GM19328 (cell line): Measurements from ENCODE around the gene NPBWR2.
"Not testable (repeated sequence)": the region's sequence is repeated elsewhere in the genome, so short reads cannot be mapped to it uniquely, and the experiment has no call there.

Experiments
- ATAC-seq: cut with Tn5 transposase; IDR thresholded peaks from one replicate; pipeline ENCODE4 v1.9.1; 2021; ENCODE audit warnings: mild to moderate bottlenecking, moderate library complexity; ENCODE audit not compliant: unreplicated experiment

NPBWR2 gene

GRCh38 chr20:64144144-64144912 is 37.0 kb upstream of the NPBWR2 start:
- ATAC-seq = no peak

- no peak for ATAC-seq
These were observed 35.8 kb upstream of the NPBWR2 start for GRCh38 chr20:64143018-64143801.

DNA sequence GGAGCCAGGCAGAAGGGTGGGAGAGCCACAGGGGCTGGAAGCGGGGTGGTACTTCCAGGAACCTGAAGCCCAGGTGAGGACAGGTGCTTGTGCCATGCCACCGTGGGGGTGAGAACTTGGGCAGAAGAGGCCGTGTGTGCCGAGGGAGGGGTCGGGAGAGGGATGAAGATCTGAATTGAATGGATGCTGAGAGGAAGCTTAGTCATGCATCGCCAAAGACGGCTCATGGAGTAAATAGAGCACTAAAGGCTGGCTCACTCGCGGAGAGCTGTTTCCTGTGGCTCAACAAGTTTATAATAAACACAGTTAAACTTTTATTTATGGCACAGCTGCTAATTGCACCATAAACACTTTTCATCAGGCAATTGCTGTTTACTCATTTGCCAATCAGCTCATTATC is 35.2 kb upstream of the NPBWR2 start:
- ATAC-seq = no peak

- no peak for ATAC-seq
These were observed 33.6 kb upstream of the NPBWR2 start for GRCh38 chr20:64140956-64141355.

GRCh38 chr20:64140061-64140931 is 32.9 kb upstream of the NPBWR2 start:
- ATAC-seq = no peak

- ATAC-seq = no peak
These were observed 32.1 kb upstream of the NPBWR2 start for GRCh38 chr20:64139199-64140060.

DNA sequence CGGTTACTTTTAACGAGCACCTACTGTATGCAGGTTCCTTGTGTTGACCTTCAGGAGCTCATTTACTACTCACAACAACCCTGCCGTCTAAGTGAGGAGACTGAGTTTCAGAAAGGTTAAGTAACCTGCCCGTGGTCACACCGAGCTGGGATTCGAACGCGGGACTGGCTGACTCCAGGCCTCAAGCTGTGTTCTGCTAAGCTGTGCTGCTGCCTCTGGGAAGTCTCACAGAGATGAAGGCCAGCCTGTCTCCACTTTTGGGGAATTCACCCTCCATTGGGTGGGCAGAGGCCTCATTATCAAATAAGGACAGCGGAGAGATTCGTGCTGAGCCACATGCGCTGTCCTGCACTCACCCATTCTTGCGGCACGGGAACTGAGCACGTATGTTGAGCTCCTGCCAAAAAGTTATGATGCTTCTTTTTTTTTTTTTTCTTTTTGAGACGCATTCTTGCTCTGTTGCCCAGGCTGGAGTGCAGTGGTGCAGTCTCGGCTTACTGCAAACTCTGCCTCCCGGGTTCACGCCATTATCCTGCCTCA is 31.0 kb upstream of the NPBWR2 start:
- ATAC-seq = no peak

GRCh38 chr20:64137598-64138031 is 30.2 kb upstream of the NPBWR2 start:
- ATAC-seq = no peak

DNA sequence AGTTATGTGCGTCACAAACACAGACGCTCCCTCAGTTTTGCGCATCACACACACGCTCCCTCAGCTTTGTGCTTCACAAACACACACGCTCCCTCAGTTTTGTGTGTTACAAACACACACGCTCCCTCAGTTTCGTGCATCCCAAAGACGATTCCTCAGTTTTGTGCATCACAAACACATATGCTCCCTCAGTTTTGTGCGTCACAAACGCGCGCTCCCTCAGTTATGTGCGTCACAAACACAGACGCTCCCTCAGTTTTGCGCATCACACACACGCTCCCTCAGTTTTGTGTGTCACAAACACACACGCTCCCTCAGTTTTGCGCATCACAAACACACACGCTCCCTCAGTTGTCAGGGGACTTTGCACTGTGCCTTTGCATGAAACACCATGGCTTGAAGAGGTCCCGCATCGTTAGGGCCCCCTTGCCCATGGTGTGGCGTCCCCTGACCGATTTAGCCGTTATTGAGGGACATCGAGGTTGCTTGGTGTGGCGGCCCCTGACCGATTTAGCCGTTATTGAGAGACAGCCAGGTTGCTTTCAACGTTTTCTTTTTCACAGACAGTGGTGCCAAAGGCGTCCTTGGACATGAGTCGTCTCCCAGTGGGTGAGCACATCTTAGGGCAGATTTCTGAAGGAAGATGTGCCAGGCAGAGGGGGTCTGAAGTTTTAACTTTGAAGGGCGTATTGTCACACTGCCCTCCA is 28.8 kb upstream of the NPBWR2 start:
- ATAC-seq = no peak

DNA sequence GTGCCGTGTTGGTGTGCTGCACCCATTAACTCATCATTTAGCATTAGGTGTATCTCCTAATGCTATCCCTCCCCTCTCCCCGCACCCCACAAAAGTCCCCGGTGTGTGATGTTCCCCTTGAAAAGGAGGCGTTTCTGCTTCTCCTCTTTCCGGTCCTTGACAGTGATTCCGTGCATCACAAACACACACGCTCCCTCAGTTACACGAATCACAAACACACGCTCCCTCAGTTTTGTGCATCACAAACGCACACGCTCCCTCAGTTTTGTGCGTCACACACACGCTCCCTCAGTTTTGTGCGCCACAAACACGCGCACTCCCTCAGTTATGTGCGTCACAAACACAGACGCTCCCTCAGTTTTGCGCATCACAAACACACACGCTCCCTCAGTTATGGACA is 27.4 kb upstream of the NPBWR2 start:
- ATAC-seq = not testable (repeated sequence)

DNA sequence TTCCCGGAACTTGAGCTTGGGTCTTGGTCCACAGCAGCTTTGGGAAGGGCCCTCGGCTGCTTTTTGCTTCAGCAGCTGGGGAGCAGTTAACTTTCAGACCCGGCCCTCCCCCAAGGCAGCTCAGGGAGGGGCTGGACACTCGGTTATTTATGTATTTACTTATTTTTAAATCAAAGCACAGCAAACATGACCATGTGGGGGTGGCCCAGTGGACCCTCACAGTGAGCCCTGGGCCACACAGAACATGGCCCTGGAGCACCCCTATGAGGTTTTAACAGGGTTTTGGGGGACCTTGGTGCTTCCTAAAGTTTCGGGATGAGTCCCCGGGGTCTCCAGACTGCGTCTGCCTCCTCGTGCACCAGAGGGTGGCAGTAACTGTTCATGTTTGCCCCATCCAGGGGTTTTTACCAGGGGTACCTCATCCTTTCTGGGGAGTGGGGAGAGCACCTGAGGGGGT is 26.6 kb upstream of the NPBWR2 start:
- no peak for ATAC-seq

DNA sequence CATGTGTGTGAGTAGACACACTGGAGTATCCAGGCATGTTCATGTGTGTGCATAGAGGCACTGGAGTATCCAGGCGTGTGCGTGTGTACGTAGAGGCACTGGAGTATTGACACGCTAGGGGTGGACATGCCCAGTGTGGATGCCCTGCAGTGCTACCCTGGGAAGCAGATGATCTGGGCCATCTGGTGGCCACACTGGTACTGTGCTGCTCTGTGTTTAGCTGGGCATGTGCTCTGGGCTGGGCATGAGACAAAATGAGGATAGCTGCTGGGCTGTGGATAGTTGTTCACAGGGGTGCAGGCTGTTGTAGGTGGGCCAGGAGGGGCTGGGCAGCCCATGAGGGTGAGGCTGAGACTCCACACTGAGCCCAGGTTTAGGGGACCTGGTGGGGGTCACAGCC is 24.0 kb upstream of the NPBWR2 start:
- ATAC-seq = no peak

DNA sequence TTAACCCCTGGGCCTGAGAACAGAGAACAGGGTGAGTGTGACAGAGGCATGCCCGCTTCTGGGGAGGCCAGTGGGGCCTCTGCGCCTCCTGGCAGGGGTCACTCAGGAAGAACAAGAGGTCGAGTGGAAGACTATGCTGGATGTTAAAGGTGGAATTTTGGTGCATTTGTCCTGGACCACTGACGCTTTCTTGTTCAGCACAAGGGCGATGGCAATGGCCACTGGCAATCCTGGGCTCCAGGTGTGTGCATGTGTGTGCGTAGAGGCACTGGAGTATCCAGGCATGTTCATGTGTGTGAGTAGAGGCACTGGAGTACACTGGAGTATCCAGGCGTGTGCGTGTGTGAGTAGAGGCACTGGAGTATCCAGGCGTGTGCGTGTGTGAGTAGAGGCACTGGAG is 23.5 kb upstream of the NPBWR2 start:
- ATAC-seq = no peak

DNA sequence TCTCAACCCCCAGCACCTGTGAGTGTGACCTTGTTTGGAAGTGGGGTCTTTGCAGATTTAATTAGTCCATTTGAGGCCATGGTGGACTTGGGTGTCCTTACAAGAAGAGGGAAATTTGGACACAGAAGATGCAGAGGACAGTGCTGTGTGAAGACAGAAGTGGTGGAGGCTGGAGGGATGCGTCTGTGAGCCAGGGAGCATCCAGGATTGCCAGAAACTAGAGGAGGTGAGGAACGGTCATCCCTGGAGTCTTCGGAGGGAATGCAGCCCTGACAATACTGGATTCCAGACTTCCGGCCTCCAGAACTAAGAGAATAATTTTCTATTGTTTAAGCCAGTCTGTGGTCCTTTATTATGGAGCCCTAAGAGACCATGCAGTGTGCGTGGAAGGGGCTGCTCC is 22.9 kb upstream of the NPBWR2 start:
- ATAC-seq = no peak

DNA sequence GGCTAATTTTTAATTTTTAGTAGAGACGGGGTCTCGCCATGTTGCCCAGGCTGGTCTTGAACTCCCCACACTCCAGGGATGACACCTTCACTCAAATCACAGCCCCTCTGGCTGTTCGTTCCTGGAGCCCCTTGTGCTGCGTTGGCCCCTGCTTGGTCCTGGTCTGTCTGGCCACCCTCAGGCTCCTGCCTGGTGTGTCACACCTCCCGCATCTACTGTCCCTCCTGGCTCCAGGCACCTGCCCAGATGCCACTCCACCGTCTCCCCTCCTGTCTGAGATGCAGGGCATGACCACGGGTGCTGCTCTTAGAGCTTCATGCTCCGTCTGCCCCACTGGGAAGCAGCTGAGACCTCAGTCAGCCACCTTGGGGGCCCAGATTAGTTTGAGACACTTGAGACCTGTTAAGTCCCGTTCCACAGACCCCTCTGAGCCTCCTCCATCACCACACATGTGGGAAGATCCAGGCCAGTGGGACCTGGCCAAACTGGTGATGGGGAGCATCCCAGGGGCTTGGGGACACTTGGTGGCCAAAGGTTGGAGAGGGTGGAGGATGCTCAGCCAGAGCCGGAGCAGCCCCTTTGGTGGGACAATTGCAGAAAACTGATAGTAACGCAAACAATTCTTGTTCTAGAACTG is 21.9 kb upstream of the NPBWR2 start:
- no peak for ATAC-seq

DNA sequence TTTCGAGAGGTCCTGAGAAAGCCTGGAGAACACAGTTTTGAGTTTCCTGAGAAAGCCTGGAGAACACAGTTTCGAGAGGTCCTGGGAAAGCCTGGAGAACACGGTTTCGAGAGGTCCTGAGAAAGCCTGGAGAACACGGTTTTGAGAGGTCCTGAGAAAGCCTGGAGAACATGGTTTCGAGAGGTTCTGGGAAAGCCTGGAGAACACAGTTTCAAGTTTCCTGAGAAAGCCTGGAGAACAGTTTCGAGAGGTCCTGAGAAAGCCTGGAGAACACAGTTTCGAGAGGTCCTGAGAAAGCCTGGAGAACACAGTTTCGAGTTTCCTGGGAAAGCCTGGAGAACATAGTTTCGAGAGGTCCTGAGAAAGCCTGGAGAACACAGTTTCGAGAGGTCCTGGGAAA is 16.2 kb upstream of the NPBWR2 start:
- not testable (repeated sequence) for ATAC-seq

DNA sequence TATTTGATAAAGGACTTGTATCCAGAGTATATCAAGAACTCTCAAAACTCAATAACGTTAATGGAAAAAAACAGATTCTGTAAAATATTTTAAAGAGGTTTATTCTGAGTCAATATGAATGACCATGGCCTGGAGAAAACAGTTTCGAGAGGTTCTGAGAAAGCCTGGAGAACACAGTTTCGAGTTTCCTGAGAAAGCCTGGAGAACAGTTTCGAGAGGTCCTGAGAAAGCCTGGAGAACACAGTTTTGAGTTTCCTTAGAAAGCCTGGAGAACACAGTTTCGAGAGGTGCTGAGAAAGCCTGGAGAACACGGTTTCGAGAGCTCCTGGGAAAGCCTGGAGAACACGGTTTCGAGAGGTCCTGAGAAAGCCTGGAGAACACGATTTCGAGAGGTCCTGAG is 15.6 kb upstream of the NPBWR2 start:
- ATAC-seq = not testable (repeated sequence)

- no peak for ATAC-seq
These were observed 14.2 kb upstream of the NPBWR2 start for GRCh38 chr20:64121586-64121985.
